HepG2 (cell line): ENCODE data around the gene GPX1. TPM values are rescaled to one million over a fixed set of nuclear protein-coding genes. Genes with fewer than 3 reads are reported as not detected.

Experiments
- AGO2 ChIP-seq: fragments of 200-400 bp; formaldehyde crosslinking; optimal IDR thresholded peaks from 2 replicates; pipeline ENCODE3; 2017; ENCODE audit warnings: mild to moderate bottlenecking, low read depth, low read length, moderate library complexity
- ARHGAP35 ChIP-seq: sonication (generic); formaldehyde crosslinking; IDR thresholded peaks from 2 replicates; pipeline ENCODE4 v1.9.0; 2022; ENCODE audit warnings: mild to moderate bottlenecking, inconsistent platforms, moderate library complexity, missing genetic modification reagents, borderline replicate concordance
- GLI4 ChIP-seq: sonication (generic); formaldehyde crosslinking; IDR thresholded peaks from 2 replicates; pipeline ENCODE4 v1.5.1; 2020; ENCODE audit warnings: missing genetic modification reagents, mild to moderate bottlenecking, moderate library complexity, borderline replicate concordance
- IRF2 ChIP-seq: IDR thresholded peaks from 2 replicates; pipeline ENCODE4 v1.6.1; 2018; ENCODE audit warnings: missing genetic modification reagents, missing compliant biosample characterization
- MAF1 ChIP-seq: sonication (generic); formaldehyde crosslinking; IDR thresholded peaks from 2 replicates; pipeline ENCODE4 v1.5.0; 2020; ENCODE audit warnings: missing genetic modification reagents, borderline replicate concordance
- PAX8 ChIP-seq: sonication (generic); formaldehyde crosslinking; IDR thresholded peaks from 2 replicates; pipeline ENCODE4 v1.8.0; 2022; ENCODE audit warnings: mild to moderate bottlenecking, missing genetic modification reagents, borderline replicate concordance
- RARG ChIP-seq: sonication (generic); formaldehyde crosslinking; IDR thresholded peaks from 2 replicates; pipeline ENCODE4 v1.4.0; 2020; ENCODE audit warnings: low read depth, mild to moderate bottlenecking, missing genetic modification reagents
- SRY ChIP-seq: sonication (generic); formaldehyde crosslinking; IDR thresholded peaks from 2 replicates; pipeline ENCODE4 v1.8.0; 2022; ENCODE audit warnings: mild to moderate bottlenecking, missing genetic modification reagents
- TGIF2 ChIP-seq: IDR thresholded peaks from 2 replicates; pipeline ENCODE4 v1.6.1; 2016; ENCODE audit warnings: control low read depth, missing compliant biosample characterization
- U2AF2 ChIP-seq: fragments of 200-400 bp; formaldehyde crosslinking; IDR thresholded peaks from 2 replicates; pipeline ENCODE4 v1.6.1; 2017; ENCODE audit warnings: low read depth, mild to moderate bottlenecking, low read length
- YY1 ChIP-seq: IDR thresholded peaks from 2 replicates; pipeline ENCODE4 v1.6.1; 2011; ENCODE audit warnings: low read length, low read depth, moderate library complexity, mild to moderate bottlenecking; ENCODE audit not compliant: insufficient read depth, insufficient replicate concordance
- ZBTB20 ChIP-seq: sonication (generic); formaldehyde crosslinking; IDR thresholded peaks from 2 replicates; pipeline ENCODE4 v1.8.1; 2023; ENCODE audit warnings: missing genetic modification reagents, low read depth, mild to moderate bottlenecking, borderline replicate concordance
- ZFY ChIP-seq: sonication (generic); formaldehyde crosslinking; IDR thresholded peaks from 2 replicates; pipeline ENCODE4 v1.4.0; 2020; ENCODE audit warnings: missing genetic modification reagents
- ZNF264 ChIP-seq: sonication (generic); formaldehyde crosslinking; IDR thresholded peaks from 2 replicates; pipeline ENCODE4 v1.4.0; 2020; ENCODE audit warnings: missing genetic modification reagents
- ZNF280D ChIP-seq: sonication (generic); formaldehyde crosslinking; IDR thresholded peaks from 2 replicates; pipeline ENCODE4 v1.5.1; 2020; ENCODE audit warnings: mild to moderate bottlenecking, missing genetic modification reagents
- ZNF333 ChIP-seq: sonication (generic); formaldehyde crosslinking; IDR thresholded peaks from 2 replicates; pipeline ENCODE4 v1.4.0; 2020; ENCODE audit warnings: mild to moderate bottlenecking, missing genetic modification reagents, borderline replicate concordance
- ZNF414 ChIP-seq: sonication (generic); formaldehyde crosslinking; IDR thresholded peaks from 2 replicates; pipeline ENCODE4 v1.5.0; 2020; ENCODE audit warnings: missing genetic modification reagents
- ZNF547 ChIP-seq: sonication (generic); formaldehyde crosslinking; IDR thresholded peaks from 2 replicates; pipeline ENCODE4 v1.5.1; 2020; ENCODE audit warnings: mild to moderate bottlenecking, missing genetic modification reagents
- polyA plus RNA-seq, 8 experiments: library from polyadenylated mRNA; depleted of rRNA in 3 of 8; stranded (reverse) in 7 of 8; unstranded in 1 of 8; fragments of >200 nt; fragmentation: Illumina TruSeq in 4 of 8; extraction: Trizol in 4 of 8; gene quantifications; 2 replicates each; pipeline versions ENCODE4 v1.2.1 to v1.2.3, GENCODE V29; 2011 to 2016; ENCODE audit warnings: low read depth in 4 of 8, missing spikeins in 1 of 8, mixed read lengths in 1 of 8; ENCODE audit not compliant: insufficient read depth in 1 of 8
- total RNA-seq, 5 experiments: library from RNA; depleted of rRNA; stranded (reverse); fragments of >200 nt; fragmentation: Illumina TruSeq; extraction: Trizol; gene quantifications; 2 replicates each; pipeline ENCODE4 v1.2.3, GENCODE V29; 2016; ENCODE audit warnings: low read depth in 1 of 5
- TF ChIP-seq, protein P1 (sequence below), 2 experiments: sonication (generic) in 1 of 2; formaldehyde crosslinking in 1 of 2; IDR thresholded peaks; 2 replicates each; pipeline versions ENCODE4 v1.6.1 to v1.9.0; 2014 to 2022; ENCODE audit warnings: antibody characterized with exemption in 1 of 2, borderline replicate concordance in 1 of 2, inconsistent platforms in 1 of 2, low read depth in 1 of 2, missing genetic modification reagents in 1 of 2

GPX1 gene
- total and polyA plus RNA-seq, 2 of the 13 experiments (the other 11 are each of a cell fraction or from before 2014, with no cell fraction given), result 149 to 168 TPM

DNA sequence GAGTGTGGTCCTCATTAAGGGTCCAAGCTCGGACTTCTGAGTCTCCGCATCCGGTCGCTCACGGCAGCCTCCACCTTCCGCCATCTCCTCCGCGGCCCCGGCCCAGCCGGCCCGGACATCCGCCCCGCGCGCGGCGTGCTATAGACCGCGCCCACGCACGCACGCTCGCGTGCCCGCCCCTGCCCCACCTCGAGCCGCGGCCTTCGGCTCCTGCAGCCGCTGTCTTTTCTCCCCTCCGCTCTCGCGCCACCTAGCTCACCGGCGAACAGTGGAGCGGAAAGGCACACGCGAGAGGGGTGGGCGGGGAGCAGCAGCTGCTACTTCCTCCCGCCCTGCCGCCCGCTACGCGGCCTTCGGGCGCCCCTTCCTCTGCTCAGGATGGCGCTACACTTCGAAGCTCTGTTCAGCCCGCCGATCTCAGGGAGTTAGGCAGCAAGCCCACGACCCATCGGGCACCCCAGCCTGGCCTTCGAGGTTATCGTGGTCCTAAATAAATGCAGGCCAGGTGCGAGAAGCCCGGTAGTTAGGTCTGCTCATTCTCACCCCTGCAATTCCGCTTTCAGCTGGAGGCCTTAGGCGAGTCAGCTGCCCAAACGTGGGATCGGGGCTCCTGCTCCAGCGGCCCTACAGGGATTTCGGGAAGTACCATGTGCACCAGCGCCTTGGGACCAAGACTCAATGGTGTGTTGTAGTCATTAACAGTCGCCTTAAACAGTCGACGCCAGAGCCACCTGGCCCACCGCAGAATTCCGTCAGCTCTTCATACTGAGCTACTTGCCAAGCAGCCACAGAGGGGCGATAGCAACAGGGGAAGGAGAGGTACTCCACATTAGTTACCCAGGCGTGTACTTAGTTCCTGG, 18.0 kb downstream of the GPX1 start, which contains the start of gene USP4 (continued):
- TF ChIP-seq, protein P1, sequence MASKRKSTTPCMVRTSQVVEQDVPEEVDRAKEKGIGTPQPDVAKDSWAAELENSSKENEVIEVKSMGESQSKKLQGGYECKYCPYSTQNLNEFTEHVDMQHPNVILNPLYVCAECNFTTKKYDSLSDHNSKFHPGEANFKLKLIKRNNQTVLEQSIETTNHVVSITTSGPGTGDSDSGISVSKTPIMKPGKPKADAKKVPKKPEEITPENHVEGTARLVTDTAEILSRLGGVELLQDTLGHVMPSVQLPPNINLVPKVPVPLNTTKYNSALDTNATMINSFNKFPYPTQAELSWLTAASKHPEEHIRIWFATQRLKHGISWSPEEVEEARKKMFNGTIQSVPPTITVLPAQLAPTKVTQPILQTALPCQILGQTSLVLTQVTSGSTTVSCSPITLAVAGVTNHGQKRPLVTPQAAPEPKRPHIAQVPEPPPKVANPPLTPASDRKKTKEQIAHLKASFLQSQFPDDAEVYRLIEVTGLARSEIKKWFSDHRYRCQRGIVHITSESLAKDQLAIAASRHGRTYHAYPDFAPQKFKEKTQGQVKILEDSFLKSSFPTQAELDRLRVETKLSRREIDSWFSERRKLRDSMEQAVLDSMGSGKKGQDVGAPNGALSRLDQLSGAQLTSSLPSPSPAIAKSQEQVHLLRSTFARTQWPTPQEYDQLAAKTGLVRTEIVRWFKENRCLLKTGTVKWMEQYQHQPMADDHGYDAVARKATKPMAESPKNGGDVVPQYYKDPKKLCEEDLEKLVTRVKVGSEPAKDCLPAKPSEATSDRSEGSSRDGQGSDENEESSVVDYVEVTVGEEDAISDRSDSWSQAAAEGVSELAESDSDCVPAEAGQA (IDR thresholded peaks at IDR 0.05; ENCODE audit: low read depth), result peak; percentile 49
- TF ChIP-seq, protein P1 (CRISPR knock-in tag; IDR thresholded peaks at IDR 0.05; ENCODE audit: borderline replicate concordance), result no peak; the same call in 1 of the 2 replicates
- TF ChIP-seq ZNF264 (CRISPR knock-in tag), result peak; percentile 70; the same call in 1 of the 2 replicates
- no peak for TF ChIP-seq U2AF2
- no peak for TF ChIP-seq AGO2
- peak; percentile 36; the same call in 1 of the 2 replicates for TF ChIP-seq ZNF414 (CRISPR knock-in tag)
- TF ChIP-seq MAF1 (CRISPR knock-in tag), result no peak
- peak; percentile 72 for TF ChIP-seq ZBTB20 (CRISPR knock-in tag)
- peak; percentile 99 for TF ChIP-seq SRY (CRISPR knock-in tag)
- peak; percentile 96 for TF ChIP-seq RARG (CRISPR knock-in tag)
- peak; percentile 96; the same call in 1 of the 2 replicates for TF ChIP-seq GLI4 (CRISPR knock-in tag)
- TF ChIP-seq ZNF280D (CRISPR knock-in tag), result peak; percentile 82; the same call in 1 of the 2 replicates
- TF ChIP-seq IRF2 (CRISPR knock-in tag), result peak; percentile 88
- TF ChIP-seq YY1, result peak; percentile 89
- peak; percentile 96 for TF ChIP-seq ZFY (CRISPR knock-in tag)
- TF ChIP-seq ZNF333 (CRISPR knock-in tag), result peak; percentile 97
- no peak for TF ChIP-seq PAX8 (CRISPR knock-in tag)
- peak; percentile 89 for TF ChIP-seq ARHGAP35 (CRISPR knock-in tag)
- peak; percentile 99 for TF ChIP-seq ZNF547 (CRISPR knock-in tag)
- peak; percentile 82 for TF ChIP-seq TGIF2 (CRISPR knock-in tag)
